Loucy (cell line): ENCODE measurements around the gene TBC1D22A.

Experiments
- H2AFZ ChIP-seq: fragments of 200-600 bp; sonication (generic); 2 replicates; pipeline ENCODE4 v1.6.0; 2016; ENCODE audit warnings: antibody characterized with exemption, mild to moderate bottlenecking, low read length, moderate library complexity
- H3F3A ChIP-seq: fragments of 200-600 bp; 2 replicates; pipeline ENCODE4 v1.6.0; 2016; ENCODE audit warnings: antibody characterized with exemption, low read depth, mild to moderate bottlenecking
- H3K27me3 ChIP-seq: fragments of 200-600 bp; sonication (generic); 2 replicates; pipeline ENCODE4 v1.6.1; 2014; ENCODE audit warnings: low read length, mild to moderate bottlenecking; ENCODE audit not compliant: insufficient read depth, poor library complexity, severe bottlenecking
- H3K36me3 ChIP-seq: fragments of 200-600 bp; sonication (generic); 2 replicates; pipeline ENCODE4 v1.6.1; 2016; ENCODE audit warnings: low read length; ENCODE audit not compliant: insufficient read depth
- H3K4me1 ChIP-seq: fragments of 200-600 bp; sonication (generic); 2 replicates; pipeline ENCODE4 v1.5.1; 2014; ENCODE audit warnings: low read length, mild to moderate bottlenecking; ENCODE audit not compliant: insufficient read depth, poor library complexity, severe bottlenecking
- H3K4me2 ChIP-seq: fragments of 200-600 bp; sonication (generic); 2 replicates; pipeline ENCODE4 v1.6.0; 2014; ENCODE audit warnings: antibody characterized with exemption, low read length, low read depth, mild to moderate bottlenecking; ENCODE audit not compliant: poor library complexity, severe bottlenecking
- H3K4me3 ChIP-seq: fragments of 200-600 bp; sonication (generic); 2 replicates; pipeline ENCODE4 v1.5.1; 2014; ENCODE audit warnings: low read length, mild to moderate bottlenecking, mixed read lengths; ENCODE audit not compliant: poor library complexity, severe bottlenecking
- H3K79me2 ChIP-seq: fragments of 200-600 bp; sonication (generic); 2 replicates; pipeline ENCODE4 v1.6.1; 2014; ENCODE audit warnings: low read length; ENCODE audit not compliant: insufficient read depth
- H3K9ac ChIP-seq: fragments of 200-600 bp; sonication (generic); 2 replicates; pipeline ENCODE4 v1.6.0; 2014; ENCODE audit warnings: mild to moderate bottlenecking, low read depth, low read length, moderate library complexity; ENCODE audit not compliant: poor library complexity, severe bottlenecking
- H3K9me2 ChIP-seq: fragments of 200-600 bp; sonication (generic); replicated peaks from 2 replicates; pipeline ENCODE4 v1.6.1; 2016; ENCODE audit warnings: low read depth, low read length, mixed read lengths
- H3K9me3 ChIP-seq: fragments of 200-600 bp; sonication (generic); 2 replicates; pipeline ENCODE4 v1.6.1; 2014; ENCODE audit warnings: mild to moderate bottlenecking, antibody characterized with exemption, low read length, low read depth; ENCODE audit not compliant: insufficient read depth
- H4K20me1 ChIP-seq: fragments of 200-600 bp; sonication (generic); 2 replicates; pipeline ENCODE4 v1.6.0; 2014; ENCODE audit warnings: antibody characterized with exemption, low read length, mild to moderate bottlenecking; ENCODE audit not compliant: insufficient read depth, poor library complexity, severe bottlenecking
- CTCF ChIP-seq: fragments of 200-600 bp; sonication (generic); conservative IDR thresholded peaks from 2 replicates; pipeline ENCODE4 v1.5.1; 2014; ENCODE audit warnings: mild to moderate bottlenecking, antibody characterized with exemption, low read length
- EZH2phosphoT487 ChIP-seq: fragments of 200-600 bp; IDR thresholded peaks from 2 replicates; pipeline ENCODE4 v1.6.1; 2018; ENCODE audit warnings: antibody characterized with exemption, mild to moderate bottlenecking, moderate library complexity, borderline replicate concordance

TBC1D22A gene

GRCh38 chr22:46915950-46916730 lies 153.7 kb downstream of the TBC1D22A start:
- Histone ChIP-seq H3K4me3 (no peak overlapping the region), H3K27me3 (no peaks in the 10 kb centered on the region), H3K4me1 (no peaks in the 10 kb centered on the region), H3K79me2 (no peaks in the 10 kb centered on the region), H3K9me3 (no peaks in the 10 kb centered on the region), H3K4me2 (no peak overlapping the region), H2AFZ (no peak overlapping the region), H3K9ac (no peak overlapping the region), H4K20me1 (no peaks in the 10 kb centered on the region), H3K9me2 (no peaks in the 10 kb centered on the region), H3F3A (no peaks in the 10 kb centered on the region), H3K36me3 (peaks cover 25% of the 10 kb centered on the region; the same call in 1 of the 2 replicates)
- TF ChIP-seq EZH2phosphoT487 = no peak
- TF ChIP-seq CTCF = no peak

GRCh38 chr22:46916886-46917770 lies 154.7 kb downstream of the TBC1D22A start:
- Histone ChIP-seq H3K9me2 (no peaks in the 10 kb centered on the region), H3K4me3 (no peak overlapping the region), H3K9me3 (no peaks in the 10 kb centered on the region), H2AFZ (no peak overlapping the region), H3K27me3 (no peaks in the 10 kb centered on the region), H3K4me1 (no peaks in the 10 kb centered on the region), H4K20me1 (no peaks in the 10 kb centered on the region), H3K79me2 (no peaks in the 10 kb centered on the region), H3F3A (no peaks in the 10 kb centered on the region), H3K36me3 (peaks cover 25% of the 10 kb centered on the region; the same call in 1 of the 2 replicates), H3K9ac (no peak overlapping the region), H3K4me2 (no peak overlapping the region)
- TF ChIP-seq EZH2phosphoT487 = no peak
- no peak for TF ChIP-seq CTCF

DNA sequence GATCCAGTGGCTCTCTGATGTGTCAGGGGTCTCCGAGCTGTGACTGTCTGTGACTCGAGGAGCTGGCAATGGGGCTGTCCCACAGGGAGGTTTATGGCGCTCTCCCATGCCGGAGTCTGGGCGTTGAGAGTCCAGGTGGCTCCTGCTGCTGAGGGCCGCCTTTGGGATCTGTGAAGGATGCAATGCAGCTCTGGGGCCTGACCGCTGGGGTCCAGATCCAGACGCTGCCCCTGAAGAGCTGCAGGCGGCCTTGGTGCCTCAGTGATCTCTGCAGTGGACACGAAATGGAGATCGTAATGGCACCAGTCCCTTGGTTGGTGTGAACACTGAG lies 155.3 kb downstream of the TBC1D22A start:
- H3K9me2 ChIP-seq = no peaks in the 10 kb centered on the region
- peaks cover 25% of the 10 kb centered on the region; the same call in 1 of the 2 replicates for H3K36me3 ChIP-seq
- H3F3A ChIP-seq = no peaks in the 10 kb centered on the region
- no peak overlapping the region for H3K4me3 ChIP-seq
- H3K9me3 ChIP-seq = no peaks in the 10 kb centered on the region
- no peak for TF ChIP-seq CTCF
- TF ChIP-seq EZH2phosphoT487 = no peak
- H2AFZ ChIP-seq = no peak overlapping the region
- no peak overlapping the region for H3K4me2 ChIP-seq
- no peaks in the 10 kb centered on the region for H4K20me1 ChIP-seq
- H3K79me2 ChIP-seq = no peaks in the 10 kb centered on the region
- no peaks in the 10 kb centered on the region for H3K4me1 ChIP-seq
- no peak overlapping the region for H3K9ac ChIP-seq
- no peaks in the 10 kb centered on the region for H3K27me3 ChIP-seq
